Neural progenitor cell (in vitro differentiated cells): Measurements from ENCODE around the gene SMARCC1. TPM values are rescaled to one million over a fixed set of nuclear protein-coding genes. Genes with fewer than 3 reads are reported as not detected.
"Not testable (repeated sequence)": the region's sequence is repeated elsewhere in the genome, so short reads cannot be mapped to it uniquely, and the experiment has no call there.

Experiments
- DNase-seq: peaks from one replicate; pipeline ENCODE4 v3.0.0-alpha.2; 2016; ENCODE audit warnings: low spot score
- H2AFZ ChIP-seq: fragments of 200-600 bp; sonication (generic); replicated peaks from 2 replicates; pipeline ENCODE4 v1.6.1; 2016; ENCODE audit warnings: antibody characterized with exemption
- H3F3A ChIP-seq: fragments of 200-600 bp; sonication (generic); 2 replicates; pipeline ENCODE4 v1.6.1; 2016; ENCODE audit warnings: antibody characterized with exemption, low read depth
- H3K27ac ChIP-seq: fragments of 200-600 bp; sonication (generic); 2 replicates; pipeline ENCODE4 v1.5.1; 2016; ENCODE audit warnings: mild to moderate bottlenecking
- H3K27me3 ChIP-seq: fragments of 200-600 bp; sonication (generic); 2 replicates; pipeline ENCODE4 v1.6.1; 2016; ENCODE audit warnings: mild to moderate bottlenecking, moderate library complexity
- H3K36me3 ChIP-seq: fragments of 200-600 bp; sonication (generic); 2 replicates; pipeline ENCODE4 v1.5.1; 2016
- H3K4me1 ChIP-seq: fragments of 200-600 bp; sonication (generic); 2 replicates; pipeline ENCODE4 v1.6.1; 2016; ENCODE audit warnings: mixed run types
- H3K4me2 ChIP-seq: fragments of 200-600 bp; sonication (generic); 2 replicates; pipeline ENCODE4 v1.6.1; 2016
- H3K4me3 ChIP-seq: fragments of 200-600 bp; sonication (generic); 2 replicates; pipeline ENCODE4 v1.5.1; 2016
- H3K79me2 ChIP-seq: fragments of 200-600 bp; sonication (generic); 2 replicates; pipeline ENCODE4 v1.6.1; 2016; ENCODE audit warnings: low read depth
- H3K9ac ChIP-seq: fragments of 200-600 bp; sonication (generic); 2 replicates; pipeline ENCODE4 v1.6.1; 2016
- H3K9me3 ChIP-seq: fragments of 200-600 bp; sonication (generic); 2 replicates; pipeline ENCODE4 v1.5.1; 2016; ENCODE audit warnings: low read depth
- H4K20me1 ChIP-seq: fragments of 200-600 bp; sonication (generic); 2 replicates; pipeline ENCODE4 v1.6.1; 2016; ENCODE audit warnings: low read depth
- H3K27ac Mint-ChIP-seq: 3 replicates; pipeline ENCODE4 v1.8.0; 2021; ENCODE audit warnings: mixed read lengths
- H3K27me3 Mint-ChIP-seq: 2 replicates; pipeline ENCODE4 v1.8.0; 2022; ENCODE audit warnings: low read depth, mild to moderate bottlenecking, inconsistent platforms, moderate library complexity, mixed read lengths; ENCODE audit not compliant: insufficient read depth
- H3K36me3 Mint-ChIP-seq: 3 replicates; pipeline ENCODE4 v1.8.0; 2021; ENCODE audit warnings: mixed read lengths
- H3K4me1 Mint-ChIP-seq: 3 replicates; pipeline ENCODE4 v1.8.0; 2021; ENCODE audit warnings: mixed read lengths
- H3K4me3 Mint-ChIP-seq: 3 replicates; pipeline ENCODE4 v1.8.0; 2021; ENCODE audit warnings: mild to moderate bottlenecking, moderate library complexity, mixed read lengths
- H3K9me3 Mint-ChIP-seq: 3 replicates; pipeline ENCODE4 v1.8.0; 2020; ENCODE audit warnings: mixed read lengths
- CTCF ChIP-seq: fragments of 200-600 bp; sonication (generic); IDR thresholded peaks from 2 replicates; pipeline ENCODE4 v1.5.1; 2017; ENCODE audit warnings: antibody characterized with exemption, mild to moderate bottlenecking
- EZH2 ChIP-seq: fragments of 200-600 bp; sonication (generic); IDR thresholded peaks from 2 replicates; pipeline ENCODE4 v1.6.1; 2017; ENCODE audit warnings: antibody characterized with exemption, mild to moderate bottlenecking, moderate library complexity
- EZH2phosphoT487 ChIP-seq: fragments of 200-600 bp; sonication (generic); IDR thresholded peaks from 2 replicates; pipeline ENCODE4 v1.6.1; 2017; ENCODE audit warnings: antibody characterized with exemption
- total RNA-seq: library from RNA; depleted of rRNA; stranded (reverse); fragments of >200 nt; gene quantifications from 2 replicates; pipeline ENCODE4 v1.2.3, GENCODE V29; 2015; ENCODE audit warnings: low replicate concordance

SMARCC1 gene
- 167 and 175 TPM in 2 replicates for total RNA-seq

- no peaks in the 10 kb centered on the region for H3K9me3 ChIP-seq
- peaks cover 9% of the 10 kb centered on the region for H3K4me1 ChIP-seq
- peak within 1 kb of the TSS; percentile 96 for H3K9ac ChIP-seq
- H3K27me3 Mint-ChIP-seq: peaks cover 4% of the 10 kb centered on the region
- no peaks in the 10 kb centered on the region for H3K36me3 Mint-ChIP-seq
- no peak for TF ChIP-seq EZH2
- no peak for TF ChIP-seq CTCF
- no peak for TF ChIP-seq EZH2phosphoT487
- peaks cover 63% of the 10 kb centered on the region for H3K79me2 ChIP-seq
- peak within 1 kb of the TSS; percentile 27 for H2AFZ ChIP-seq
- no peaks in the 10 kb centered on the region for H3K27me3 ChIP-seq
- peaks cover 17% of the 10 kb centered on the region for H3K4me1 Mint-ChIP-seq
- peak within 1 kb of the TSS; percentile 75 for H3K4me2 ChIP-seq
- peak within 1 kb of the TSS; percentile 98 for H3K27ac Mint-ChIP-seq
- H3K4me3 Mint-ChIP-seq: peak within 1 kb of the TSS; percentile 98
- no peaks in the 10 kb centered on the region for H3K36me3 ChIP-seq
- peaks cover 37% of the 10 kb centered on the region for H4K20me1 ChIP-seq
- peak within 1 kb of the TSS; percentile 94 for H3K27ac ChIP-seq
- H3F3A ChIP-seq: peaks cover 16% of the 10 kb centered on the region
- H3K4me3 ChIP-seq: peak within 1 kb of the TSS; percentile 88
- H3K9me3 Mint-ChIP-seq: no peaks in the 10 kb centered on the region
- peak; percentile 100 for DNase-seq
Measured at GRCh38 chr3:47781685-47782445, at the start of gene SMARCC1. Gene SMARCC1 (minus strand): TSS chr3:47781893. CDS start chr3:47781797, 96 bp downstream.

- peaks cover 34% of the 10 kb centered on the region for H3K79me2 ChIP-seq
- not testable (repeated sequence) for H3K9me3 ChIP-seq, H3K9me3 Mint-ChIP-seq, H3K4me3 Mint-ChIP-seq, H3K4me3 ChIP-seq, DNase-seq, H3K27me3 ChIP-seq, H3K27ac Mint-ChIP-seq, H3K9ac ChIP-seq, H3K4me1 ChIP-seq, H3K27me3 Mint-ChIP-seq, H3K4me2 ChIP-seq, H3K27ac ChIP-seq, H2AFZ ChIP-seq
- Mint-ChIP-seq H3K36me3 (peaks cover 28% of the 10 kb centered on the region), H3K4me1 (peaks cover 16% of the 10 kb centered on the region)
- H4K20me1 ChIP-seq: peaks cover 23% of the 10 kb centered on the region
- peaks cover 19% of the 10 kb centered on the region for H3F3A ChIP-seq
- peaks cover 19% of the 10 kb centered on the region for H3K36me3 ChIP-seq
Measured at GRCh38 chr3:47829482-47829881, 47.8 kb upstream of the SMARCC1 start.

- H3K36me3 Mint-ChIP-seq: peaks cover 20% of the 10 kb centered on the region
- Histone ChIP-seq H3K9ac (peak overlapping the region; percentile 91), H2AFZ (no peak overlapping the region), H3K27ac (no peak overlapping the region), H3K36me3 (peaks cover 14% of the 10 kb centered on the region), H3K4me3 (peak overlapping the region; percentile 88), H3F3A (peaks cover 22% of the 10 kb centered on the region), H4K20me1 (peaks cover 24% of the 10 kb centered on the region), H3K4me2 (peak overlapping the region; percentile 91), H3K9me3 (no peaks in the 10 kb centered on the region), H3K4me1 (peaks cover 10% of the 10 kb centered on the region), H3K79me2 (peaks cover 34% of the 10 kb centered on the region), H3K27me3 (no peaks in the 10 kb centered on the region)
- H3K9me3 Mint-ChIP-seq: no peaks in the 10 kb centered on the region
- peak overlapping the region; percentile 95 for H3K4me3 Mint-ChIP-seq
- H3K27me3 Mint-ChIP-seq: peaks cover 2% of the 10 kb centered on the region
- H3K27ac Mint-ChIP-seq: peak overlapping the region; percentile 46
- TF ChIP-seq EZH2phosphoT487: no peak
- no peak for TF ChIP-seq CTCF
- TF ChIP-seq EZH2: no peak
- no peak for DNase-seq
- H3K4me1 Mint-ChIP-seq: peaks cover 20% of the 10 kb centered on the region
Measured at GRCh38 chr3:47825590-47825989, 43.9 kb upstream of the SMARCC1 start.
